GM12864 (cell line): ENCODE measurements around the gene FDPS.

Experiments used
- DNase-seq: peaks from one replicate; pipeline ENCODE4 v3.0.0-alpha.2; 2011; ENCODE audit warnings: low read depth
- H3K4me3 ChIP-seq: 2 replicates; pipeline ENCODE4 v1.5.1; 2011; ENCODE audit warnings: mild to moderate bottlenecking, low read depth, low read length, control low read depth
- TF ChIP-seq, protein P1 (sequence below): IDR thresholded peaks from 2 replicates; pipeline ENCODE4 v1.5.1; 2011; ENCODE audit warnings: low read depth, mild to moderate bottlenecking, moderate library complexity, low read length, control low read depth, inconsistent platforms; ENCODE audit errors: missing control alignments

Gene FDPS

GRCh38 chr1:155329980-155330598 lies 21.4 kb downstream of the FDPS start:
- TF ChIP-seq, protein P1, sequence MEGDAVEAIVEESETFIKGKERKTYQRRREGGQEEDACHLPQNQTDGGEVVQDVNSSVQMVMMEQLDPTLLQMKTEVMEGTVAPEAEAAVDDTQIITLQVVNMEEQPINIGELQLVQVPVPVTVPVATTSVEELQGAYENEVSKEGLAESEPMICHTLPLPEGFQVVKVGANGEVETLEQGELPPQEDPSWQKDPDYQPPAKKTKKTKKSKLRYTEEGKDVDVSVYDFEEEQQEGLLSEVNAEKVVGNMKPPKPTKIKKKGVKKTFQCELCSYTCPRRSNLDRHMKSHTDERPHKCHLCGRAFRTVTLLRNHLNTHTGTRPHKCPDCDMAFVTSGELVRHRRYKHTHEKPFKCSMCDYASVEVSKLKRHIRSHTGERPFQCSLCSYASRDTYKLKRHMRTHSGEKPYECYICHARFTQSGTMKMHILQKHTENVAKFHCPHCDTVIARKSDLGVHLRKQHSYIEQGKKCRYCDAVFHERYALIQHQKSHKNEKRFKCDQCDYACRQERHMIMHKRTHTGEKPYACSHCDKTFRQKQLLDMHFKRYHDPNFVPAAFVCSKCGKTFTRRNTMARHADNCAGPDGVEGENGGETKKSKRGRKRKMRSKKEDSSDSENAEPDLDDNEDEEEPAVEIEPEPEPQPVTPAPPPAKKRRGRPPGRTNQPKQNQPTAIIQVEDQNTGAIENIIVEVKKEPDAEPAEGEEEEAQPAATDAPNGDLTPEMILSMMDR = no peak
- no peak for DNase-seq
- no peak overlapping the region for H3K4me3 ChIP-seq

GRCh38 chr1:155334962-155335361 lies 26.3 kb downstream of the FDPS start:
- TF ChIP-seq, protein P1 = no peak
- H3K4me3 ChIP-seq = no peak overlapping the region
- no peak for DNase-seq

DNA sequence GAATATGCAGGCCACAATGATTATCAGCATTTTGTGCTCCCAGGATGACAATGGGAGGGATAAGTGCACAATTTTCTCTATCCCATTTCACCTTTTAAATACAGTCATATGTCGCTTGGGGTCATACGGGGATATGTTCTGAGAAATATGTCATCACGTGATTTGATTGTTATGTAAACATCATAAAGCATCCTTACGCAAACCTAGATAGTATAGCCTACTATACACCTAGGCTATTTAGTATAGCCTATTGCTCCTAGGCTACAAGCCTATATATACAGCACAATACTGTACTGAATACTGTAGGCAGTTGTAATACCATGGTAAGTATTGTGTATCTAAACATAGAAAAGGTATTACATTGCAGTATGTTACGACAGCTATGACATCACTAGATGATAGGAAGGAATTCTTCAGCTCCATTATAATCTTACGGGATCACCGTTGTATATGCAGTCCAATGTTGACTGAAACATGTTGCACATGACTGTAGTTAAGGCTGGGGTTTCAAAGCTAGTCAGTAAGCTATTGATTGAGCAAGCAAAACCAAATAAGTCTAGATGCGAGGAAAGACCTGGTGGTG lies 30.9 kb downstream of the FDPS start:
- no peak for DNase-seq
- H3K4me3 ChIP-seq = no peak overlapping the region
- TF ChIP-seq, protein P1 = no peak

DNA sequence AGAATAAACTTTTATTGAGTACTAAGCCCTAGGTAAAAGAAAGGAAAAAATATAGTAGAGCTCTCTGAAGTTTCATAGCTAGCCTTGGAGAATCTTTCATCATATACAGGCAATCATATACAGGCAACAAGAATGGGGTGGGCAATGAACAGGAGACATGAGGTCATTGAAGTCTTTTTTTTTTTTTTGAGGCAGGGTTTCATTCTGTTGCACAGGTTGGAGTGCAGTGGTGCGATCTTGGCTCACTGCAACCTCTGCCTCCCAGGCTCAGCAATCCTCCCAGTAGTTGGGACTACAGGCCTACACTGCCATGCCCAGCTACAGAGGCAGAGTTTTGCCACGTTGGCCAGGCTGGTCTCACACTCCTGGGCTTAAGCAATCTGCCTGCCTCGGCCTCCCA lies 34.2 kb downstream of the FDPS start:
- DNase-seq = no peak
- TF ChIP-seq, protein P1 = no peak
- H3K4me3 ChIP-seq = no peak overlapping the region

- TF ChIP-seq, protein P1 = no peak
- DNase-seq = no peak
- H3K4me3 ChIP-seq = no peak overlapping the region
These were observed 44.0 kb downstream of the FDPS start for GRCh38 chr1:155352631-155353030.

DNA sequence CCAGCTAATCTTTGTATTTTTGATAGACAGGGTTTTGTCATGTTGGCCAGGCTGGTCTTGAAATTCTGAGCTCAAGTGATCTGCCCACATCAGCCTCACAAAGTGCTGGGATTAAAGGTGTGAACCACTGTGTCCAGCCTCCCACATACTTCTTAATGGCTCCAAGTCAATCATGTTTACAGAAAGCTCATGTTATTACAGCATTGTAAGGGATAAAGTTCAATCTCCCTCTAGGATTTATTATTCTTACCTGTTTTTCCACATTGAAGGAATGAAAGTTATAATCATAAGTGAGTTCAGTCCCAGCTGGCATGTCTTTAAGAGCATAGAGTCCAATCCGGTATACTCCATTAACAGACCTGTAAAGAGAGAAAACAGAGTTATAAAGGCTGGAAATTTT lies 51.4 kb downstream of the FDPS start:
- no peak overlapping the region for H3K4me3 ChIP-seq
- TF ChIP-seq, protein P1 = no peak
- no peak for DNase-seq
